Adrenal gland (tissue), 12 donors: Measurements from ENCODE around the gene WDR48. TPM values are rescaled to one million over a fixed set of nuclear protein-coding genes. Genes with fewer than 3 reads are reported as not detected.

Source experiments
- DNase-seq, 7 donors: peaks; one replicate each; pipeline ENCODE4 v3.0.0-alpha.2; 2019 to 2020
- H3K27ac ChIP-seq, 5 donors: fragments of 200-600 bp; sonication (generic) in 4 of 5; 1 replicate in 3 of 5; 2 replicates in 2 of 5; pipeline versions ENCODE4 v1.5.1 to v1.8.0; 2016 to 2020; ENCODE audit warnings: mild to moderate bottlenecking in 1 of 5
- H3K27me3 ChIP-seq: fragments of 200-600 bp; 2 replicates; pipeline ENCODE4 v1.8.0; 2021
- H3K36me3 ChIP-seq, 2 donors: fragments of 200-600 bp; replicated peaks in 1 of 2; 1 replicate in 1 of 2; 2 replicates in 1 of 2; pipeline versions ENCODE4 v1.5.1 to v1.8.0; 2018 to 2022
- H3K4me1 ChIP-seq, 2 donors: fragments of 200-600 bp; replicated peaks in 1 of 2; 1 replicate in 1 of 2; 2 replicates in 1 of 2; pipeline versions ENCODE4 v1.5.1 to v1.8.0; 2018 to 2021
- H3K4me3 ChIP-seq, 4 donors: fragments of 200-600 bp; sonication (generic) in 3 of 4; one replicate each; pipeline ENCODE4 v1.5.1; 2016 to 2018
- H3K9me3 ChIP-seq, 3 donors: fragments of 200-600 bp; sonication (generic) in 1 of 3; replicated peaks in 1 of 3; 1 replicate in 2 of 3; 2 replicates in 1 of 3; pipeline versions ENCODE4 v1.5.1 to v1.8.0; 2016 to 2021
- CTCF ChIP-seq, 6 experiments: fragments of 450-650 bp in 4 of 6; fragments of 200-600 bp in 2 of 6; sonication (generic) in 1 of 6; IDR thresholded peaks; 1 replicate in 5 of 6; 2 replicates in 1 of 6; pipeline versions ENCODE4 v1.5.1 to v1.8.0; 2016 to 2021; ENCODE audit warnings: antibody characterized with exemption in 6 of 6, mild to moderate bottlenecking in 2 of 6, moderate library complexity in 1 of 6
- POLR2A ChIP-seq, 2 donors: fragments of 450-650 bp; IDR thresholded peaks; one replicate each; pipeline ENCODE4 v1.6.1; 2017; ENCODE audit warnings: antibody characterized with exemption in 2 of 2, mild to moderate bottlenecking in 2 of 2, moderate library complexity in 1 of 2
- WGBS, 4 donors: extraction: QIAGEN DNeasy Blood & Tissue Kit in 2 of 4; methylation state at CpG; one replicate each; pipeline versions ENCODE4 v1.1.5 to v1.1.7; 2013 to 2017; 5-methylcytosine and 5-hydroxymethylcytosine counted together
- intact Hi-C, 2 donors: fragments of 100-400 bp; cut with DNase I; formaldehyde crosslinking; loops; one replicate each; pipeline versions ENCODE4 v1.14.1 to v1.15.0; 2022 to 2023
- polyA plus RNA-seq, 3 donors: library from polyadenylated mRNA; stranded (reverse); fragments of 200-250 nt in 2 of 3; fragments of 350-450 nt in 1 of 3; fragmentation: Illumina TruSeq in 1 of 3; extraction: RNeasy Lipid Tissue Mini Kit (QIAGEN cat#74804) in 1 of 3; gene quantifications; one replicate each; pipeline ENCODE4 v1.2.3, GENCODE V29; 2013 to 2014
- total RNA-seq, 9 donors: library from RNA; depleted of rRNA in 4 of 9; stranded (reverse); fragments of >200 nt in 4 of 9; fragments of 120-200 nt in 1 of 9; fragmentation: NEBNext Ultra II Directional in 1 of 9; extraction: Animal tissue kit (Norgen Biotek cat#: 25700) in 1 of 9; gene quantifications; one replicate each; pipeline versions ENCODE4 v1.1.0 to v1.2.4, GENCODE V29; 2013 to 2023
- donor health status: healthy with polysubstance abuse.
- donor health status: Bipolar disorder and iron deficiency.
- donor health status: DM: yes; HTN: yes; CAD: no.
- donor health status: DM: no; HTN: no; CAD: no.
- donor health status: DM: no; HTN: no; CAD: no.
- donor health status: DM: yes; HTN: yes; CAD: no.

Gene WDR48
- total and polyA plus RNA-seq, 12 donors = 15.4 to 57.1 (median 28.7) TPM

DNA sequence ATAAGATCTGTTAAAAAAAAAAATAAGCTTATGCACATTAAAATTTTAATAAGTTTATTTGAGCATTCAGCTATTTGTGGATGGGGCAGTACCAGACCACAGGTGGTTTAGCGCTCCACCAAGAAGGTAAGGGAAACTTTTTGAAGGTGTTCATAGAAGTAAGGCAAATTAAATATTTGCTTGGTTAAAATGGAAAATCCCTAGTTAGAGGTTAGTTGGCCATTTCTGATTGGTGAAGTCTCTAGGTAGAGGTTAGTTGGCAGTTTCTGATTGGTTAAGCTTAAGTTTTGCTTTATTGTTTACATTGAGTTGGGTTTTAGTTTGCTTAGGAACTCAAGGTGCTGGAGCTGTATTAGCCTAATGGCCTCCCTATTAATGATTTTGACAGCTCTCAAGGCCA, 30.8 kb upstream of the WDR48 start:
- Histone ChIP-seq H3K9me3 (no peaks in the 10 kb centered on the region), H3K36me3 (no peaks in the 10 kb centered on the region), H3K4me1 (peaks cover 7 to 14% of the 10 kb centered on the region in 2 donors), H3K27me3 (no peaks in the 10 kb centered on the region), H3K4me3 (no peak overlapping the region), H3K27ac (no peak overlapping the region)
- no peak for DNase-seq
- intact Hi-C loops = no loop called here
- WGBS, 4 donors = 94 to 100% (median 97%) methylated on average over 1 of the region's 1 CpG
- TF ChIP-seq CTCF (IDR thresholded peaks at IDR 0.05) (no peak), POLR2A (IDR thresholded peaks at IDR 0.05) (no peak)

- Histone ChIP-seq H3K4me1 (peaks cover 7 to 17% of the 10 kb centered on the region in 2 donors), H3K27ac (no peak overlapping the region), H3K4me3 (no peak overlapping the region), H3K36me3 (no peaks in the 10 kb centered on the region), H3K27me3 (no peaks in the 10 kb centered on the region), H3K9me3 (no peaks in the 10 kb centered on the region)
- 76 to 94% (median 89%) methylated on average over 4 of the region's 4 CpGs for WGBS, 4 donors
- intact Hi-C loops = no loop called here
- TF ChIP-seq CTCF (IDR thresholded peaks at IDR 0.05) = no peak
- no peak for TF ChIP-seq POLR2A (IDR thresholded peaks at IDR 0.05)
- no peak for DNase-seq
These were observed 30.1 kb upstream of the WDR48 start for GRCh38 chr3:39021465-39022285.

- Histone ChIP-seq H3K27me3 (no peaks in the 10 kb centered on the region), H3K4me3 (no peak overlapping the region), H3K36me3 (no peaks in the 10 kb centered on the region), H3K4me1 (peaks cover 7 to 17% of the 10 kb centered on the region in 2 donors), H3K9me3 (no peaks in the 10 kb centered on the region), H3K27ac (no peak overlapping the region)
- DNase-seq = no peak
- TF ChIP-seq CTCF (IDR thresholded peaks at IDR 0.05) (no peak), POLR2A (IDR thresholded peaks at IDR 0.05) (no peak)
- intact Hi-C loops = no loop called here
These were observed 29.6 kb upstream of the WDR48 start for GRCh38 chr3:39022286-39022630.

- TF ChIP-seq POLR2A (IDR thresholded peaks at IDR 0.05) (no peak), CTCF (IDR thresholded peaks at IDR 0.05) (no peak)
- intact Hi-C loops = no loop called here
- Histone ChIP-seq H3K4me1 (peaks cover 7 to 17% of the 10 kb centered on the region in 2 donors), H3K9me3 (no peaks in the 10 kb centered on the region), H3K27ac (no peak overlapping the region), H3K27me3 (no peaks in the 10 kb centered on the region), H3K36me3 (no peaks in the 10 kb centered on the region), H3K4me3 (no peak overlapping the region)
- DNase-seq = no peak
These were observed 27.3 kb upstream of the WDR48 start for GRCh38 chr3:39024497-39024896.
